ENCODE data around the gene CFAP20DC. TPM values are rescaled to one million over a fixed set of nuclear protein-coding genes. Genes with fewer than 3 reads are reported as not detected.

Gene CFAP20DC
- total and polyA plus RNA-seq, 10 of the 15 experiments (the other 5 are each of a cell fraction or from before 2014, with no cell fraction given): 0.53 to 11.6 (median 2.0) TPM

- TF ChIP-seq CBX5 (IDR thresholded peaks at IDR 0.05; ENCODE audit: low read depth): no peak
Measured at GRCh38 chr3:58737644-58738043, 312.2 kb downstream of the CFAP20DC start (continued).

DNA sequence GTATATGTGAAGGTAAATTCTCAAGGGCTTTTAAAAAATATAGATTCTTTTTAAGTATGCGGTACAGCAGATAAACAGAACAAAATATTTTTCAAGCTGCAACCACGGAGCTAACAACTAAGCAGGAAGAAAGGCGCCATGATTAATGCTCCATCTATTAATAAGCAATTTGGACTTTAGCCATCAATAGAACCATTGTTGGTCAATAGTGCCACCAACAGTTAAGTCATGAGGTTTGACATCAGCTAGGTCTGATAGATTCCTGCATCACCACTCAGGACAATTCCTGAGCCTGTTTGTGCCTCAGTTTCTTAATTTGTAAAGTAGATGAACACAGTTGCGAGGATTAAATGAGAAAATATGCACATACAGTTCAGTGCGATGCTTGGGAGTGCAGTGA lies 318.2 kb downstream of the CFAP20DC start:
- H3K4me2 ChIP-seq (ENCODE audit: control insufficient read depth, insufficient read depth): no peak overlapping the region
- H3K79me2 ChIP-seq (ENCODE audit: control insufficient read depth, insufficient read depth, low read length): no peaks in the 10 kb centered on the region
- TF ChIP-seq, protein P1, sequence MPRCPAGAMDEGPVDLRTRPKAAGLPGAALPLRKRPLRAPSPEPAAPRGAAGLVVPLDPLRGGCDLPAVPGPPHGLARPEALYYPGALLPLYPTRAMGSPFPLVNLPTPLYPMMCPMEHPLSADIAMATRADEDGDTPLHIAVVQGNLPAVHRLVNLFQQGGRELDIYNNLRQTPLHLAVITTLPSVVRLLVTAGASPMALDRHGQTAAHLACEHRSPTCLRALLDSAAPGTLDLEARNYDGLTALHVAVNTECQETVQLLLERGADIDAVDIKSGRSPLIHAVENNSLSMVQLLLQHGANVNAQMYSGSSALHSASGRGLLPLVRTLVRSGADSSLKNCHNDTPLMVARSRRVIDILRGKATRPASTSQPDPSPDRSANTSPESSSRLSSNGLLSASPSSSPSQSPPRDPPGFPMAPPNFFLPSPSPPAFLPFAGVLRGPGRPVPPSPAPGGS (IDR thresholded peaks at IDR 0.05; ENCODE audit: borderline replicate concordance, insufficient read depth, low read depth, low read length, poor library complexity, severe bottlenecking): no peak
- TF ChIP-seq TARDBP (IDR thresholded peaks at IDR 0.05; ENCODE audit: borderline replicate concordance) (no peak), PKNOX1 (IDR thresholded peaks at IDR 0.05) (no peak), SMARCA5 (IDR thresholded peaks at IDR 0.05) (no peak), NFIC (IDR thresholded peaks at IDR 0.05; ENCODE audit: low read depth, low read length) (no peak), NR2C1 (IDR thresholded peaks at IDR 0.05) (no peak), SMAD5 (IDR thresholded peaks at IDR 0.05; ENCODE audit: low read depth) (no peak), MYB (IDR thresholded peaks at IDR 0.05; ENCODE audit: borderline replicate concordance, low read depth, low read length) (no peak), ESRRA (IDR thresholded peaks at IDR 0.05; ENCODE audit: low read length) (no peak), POLR2AphosphoS5 (IDR thresholded peaks at IDR 0.05; ENCODE audit: low read length) (no peak)
- TF ChIP-seq, protein P2, sequence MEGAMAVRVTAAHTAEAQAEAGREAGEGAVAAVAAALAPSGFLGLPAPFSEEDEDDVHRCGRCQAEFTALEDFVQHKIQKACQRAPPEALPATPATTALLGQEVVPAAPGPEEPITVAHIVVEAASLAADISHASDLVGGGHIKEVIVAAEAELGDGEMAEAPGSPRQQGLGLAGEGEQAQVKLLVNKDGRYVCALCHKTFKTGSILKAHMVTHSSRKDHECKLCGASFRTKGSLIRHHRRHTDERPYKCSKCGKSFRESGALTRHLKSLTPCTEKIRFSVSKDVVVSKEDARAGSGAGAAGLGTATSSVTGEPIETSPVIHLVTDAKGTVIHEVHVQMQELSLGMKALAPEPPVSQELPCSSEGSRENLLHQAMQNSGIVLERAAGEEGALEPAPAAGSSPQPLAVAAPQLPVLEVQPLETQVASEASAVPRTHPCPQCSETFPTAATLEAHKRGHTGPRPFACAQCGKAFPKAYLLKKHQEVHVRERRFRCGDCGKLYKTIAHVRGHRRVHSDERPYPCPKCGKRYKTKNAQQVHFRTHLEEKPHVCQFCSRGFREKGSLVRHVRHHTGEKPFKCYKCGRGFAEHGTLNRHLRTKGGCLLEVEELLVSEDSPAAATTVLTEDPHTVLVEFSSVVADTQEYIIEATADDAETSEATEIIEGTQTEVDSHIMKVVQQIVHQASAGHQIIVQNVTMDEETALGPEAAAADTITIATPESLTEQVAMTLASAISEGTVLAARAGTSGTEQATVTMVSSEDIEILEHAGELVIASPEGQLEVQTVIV (IDR thresholded peaks at IDR 0.05; ENCODE audit: borderline replicate concordance, partially characterized antibody): no peak
- TF ChIP-seq, protein P3, sequence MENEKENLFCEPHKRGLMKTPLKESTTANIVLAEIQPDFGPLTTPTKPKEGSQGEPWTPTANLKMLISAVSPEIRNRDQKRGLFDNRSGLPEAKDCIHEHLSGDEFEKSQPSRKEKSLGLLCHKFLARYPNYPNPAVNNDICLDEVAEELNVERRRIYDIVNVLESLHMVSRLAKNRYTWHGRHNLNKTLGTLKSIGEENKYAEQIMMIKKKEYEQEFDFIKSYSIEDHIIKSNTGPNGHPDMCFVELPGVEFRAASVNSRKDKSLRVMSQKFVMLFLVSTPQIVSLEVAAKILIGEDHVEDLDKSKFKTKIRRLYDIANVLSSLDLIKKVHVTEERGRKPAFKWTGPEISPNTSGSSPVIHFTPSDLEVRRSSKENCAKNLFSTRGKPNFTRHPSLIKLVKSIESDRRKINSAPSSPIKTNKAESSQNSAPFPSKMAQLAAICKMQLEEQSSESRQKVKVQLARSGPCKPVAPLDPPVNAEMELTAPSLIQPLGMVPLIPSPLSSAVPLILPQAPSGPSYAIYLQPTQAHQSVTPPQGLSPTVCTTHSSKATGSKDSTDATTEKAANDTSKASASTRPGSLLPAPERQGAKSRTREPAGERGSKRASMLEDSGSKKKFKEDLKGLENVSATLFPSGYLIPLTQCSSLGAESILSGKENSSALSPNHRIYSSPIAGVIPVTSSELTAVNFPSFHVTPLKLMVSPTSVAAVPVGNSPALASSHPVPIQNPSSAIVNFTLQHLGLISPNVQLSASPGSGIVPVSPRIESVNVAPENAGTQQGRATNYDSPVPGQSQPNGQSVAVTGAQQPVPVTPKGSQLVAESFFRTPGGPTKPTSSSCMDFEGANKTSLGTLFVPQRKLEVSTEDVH (IDR thresholded peaks at IDR 0.05; ENCODE audit: low read depth, partially characterized antibody): no peak
- TF ChIP-seq, protein P4, sequence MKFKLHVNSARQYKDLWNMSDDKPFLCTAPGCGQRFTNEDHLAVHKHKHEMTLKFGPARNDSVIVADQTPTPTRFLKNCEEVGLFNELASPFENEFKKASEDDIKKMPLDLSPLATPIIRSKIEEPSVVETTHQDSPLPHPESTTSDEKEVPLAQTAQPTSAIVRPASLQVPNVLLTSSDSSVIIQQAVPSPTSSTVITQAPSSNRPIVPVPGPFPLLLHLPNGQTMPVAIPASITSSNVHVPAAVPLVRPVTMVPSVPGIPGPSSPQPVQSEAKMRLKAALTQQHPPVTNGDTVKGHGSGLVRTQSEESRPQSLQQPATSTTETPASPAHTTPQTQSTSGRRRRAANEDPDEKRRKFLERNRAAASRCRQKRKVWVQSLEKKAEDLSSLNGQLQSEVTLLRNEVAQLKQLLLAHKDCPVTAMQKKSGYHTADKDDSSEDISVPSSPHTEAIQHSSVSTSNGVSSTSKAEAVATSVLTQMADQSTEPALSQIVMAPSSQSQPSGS (IDR thresholded peaks at IDR 0.05; ENCODE audit: low read length): no peak
- H3K36me3 ChIP-seq (ENCODE audit: control insufficient read depth in 2 of 2, insufficient read depth in 2 of 2, low read length in 1 of 2): no peaks in the 10 kb centered on the region
- no peaks in the 10 kb centered on the region for H3K27me3 ChIP-seq (replicated peaks in 1 of 2; ENCODE audit: control insufficient read depth in 2 of 2, insufficient read depth in 2 of 2, low read length in 1 of 2)
- H3K27ac ChIP-seq (ENCODE audit: control insufficient read depth, insufficient read depth): no peak overlapping the region
- WGBS (ENCODE audit: insufficient coverage, insufficient replicate concordance, low lambda C conversion rate, missing lambda C conversion rate): 32% methylated on average over 5 of the region's 5 CpGs
- in situ Hi-C loops (cut with MboI): no loop called here
- ChIA-PET CTCF (interaction anchor here (1.1 to 1.6 kb wide), 3 partner anchors 9 to 202 kb away, joined by 3 to 5 read pairs (median 5); no protein-coding TSS in a partner anchor), SMC1A (ENCODE audit: uncharacterized antibody, unreplicated experiment) (interaction anchor here (1.3 to 1.6 kb wide), 2 partner anchors 10 to 93 kb away, joined by 4 to 5 read pairs; no protein-coding TSS in a partner anchor), POLR2A (no interaction called here), RAD21 (ENCODE audit: unreplicated experiment) (no interaction called here)
- DNase-seq (ENCODE audit: low read depth, low spot score) (no peak), FAIRE-seq (no peak), ATAC-seq (no peak)
- H3K4me3 ChIP-seq: no peak overlapping the region
- intact Hi-C loops (cut with micrococcal nuclease; ENCODE audit: unreplicated experiment): loop anchor here (5.0 kb wide), 1 partner anchor 89 kb away; no protein-coding TSS in a partner anchor
- no peak overlapping the region for H2AFZ ChIP-seq (ENCODE audit: control insufficient read depth, low read depth, low read length)
- no peak overlapping the region for H3K9ac ChIP-seq (ENCODE audit: control insufficient read depth, insufficient read depth, low read length)
- BruUV-seq (replicated peaks): no TSS peak
- no peaks in the 10 kb centered on the region for H4K20me1 ChIP-seq (ENCODE audit: control insufficient read depth, insufficient read depth)
- no peaks in the 10 kb centered on the region for H3K4me1 ChIP-seq (ENCODE audit: control insufficient read depth, insufficient read depth, low read length)
- H3K9me3 ChIP-seq (replicated peaks; ENCODE audit: control insufficient read depth, insufficient read depth, low read length): no peaks in the 10 kb centered on the region
